HepG2 (cell line): ENCODE data around the gene DNAJB2. TPM values are rescaled to one million over a fixed set of nuclear protein-coding genes. Genes with fewer than 3 reads are reported as not detected.

Source experiments
- ARID2 ChIP-seq: sonication (generic); formaldehyde crosslinking; IDR thresholded peaks from 2 replicates; pipeline ENCODE4 v1.8.1; 2022; ENCODE audit warnings: mild to moderate bottlenecking, missing genetic modification reagents, borderline replicate concordance
- ATF6 ChIP-seq: sonication (generic); formaldehyde crosslinking; conservative IDR thresholded peaks from 2 replicates; pipeline ENCODE4 v1.4.0; 2020; ENCODE audit warnings: missing genetic modification reagents
- CHD2 ChIP-seq: IDR thresholded peaks from 2 replicates; pipeline ENCODE4 v1.6.1; 2011; ENCODE audit warnings: low read depth, low read length, improper control_type of control experiment
- DMAP1 ChIP-seq: IDR thresholded peaks from 2 replicates; pipeline ENCODE4 v1.6.1; 2016
- ETS1 ChIP-seq: sonication (generic); formaldehyde crosslinking; IDR thresholded peaks from 2 replicates; pipeline ENCODE4 v1.4.0; 2020; ENCODE audit warnings: missing genetic modification reagents
- KAT8 ChIP-seq: IDR thresholded peaks from 2 replicates; pipeline ENCODE4 v1.6.1; 2016; ENCODE audit warnings: missing genetic modification reagents, missing compliant biosample characterization
- MAZ ChIP-seq, 2 experiments: sonication (generic) in 1 of 2; formaldehyde crosslinking in 1 of 2; IDR thresholded peaks; 2 replicates each; pipeline versions ENCODE4 v1.5.0 to v1.6.1; 2012 to 2020; ENCODE audit warnings: low read depth in 2 of 2, mild to moderate bottlenecking in 2 of 2, borderline replicate concordance in 1 of 2, improper control_type of control experiment in 1 of 2, low read length in 1 of 2, missing genetic modification reagents in 1 of 2, moderate library complexity in 1 of 2
- MXI1 ChIP-seq: IDR thresholded peaks from 3 replicates; pipeline ENCODE4 v1.6.1; 2012; ENCODE audit warnings: low read depth, low read length, inconsistent platforms, borderline replicate concordance
- REL ChIP-seq: sonication (generic); formaldehyde crosslinking; conservative IDR thresholded peaks from 2 replicates; pipeline ENCODE4 v1.8.0; 2022; ENCODE audit warnings: mild to moderate bottlenecking, missing genetic modification reagents, moderate library complexity
- SMAD9 ChIP-seq: sonication (generic); formaldehyde crosslinking; IDR thresholded peaks from 2 replicates; pipeline ENCODE4 v1.5.1; 2020; ENCODE audit warnings: mild to moderate bottlenecking, missing genetic modification reagents
- SMARCC2 ChIP-seq: fragments of 450-650 bp; IDR thresholded peaks from 2 replicates; pipeline ENCODE4 v1.6.1; 2017; ENCODE audit warnings: antibody characterized with exemption, mild to moderate bottlenecking
- SP140L ChIP-seq: sonication (generic); formaldehyde crosslinking; IDR thresholded peaks from 2 replicates; pipeline ENCODE4 v1.4.0; 2020; ENCODE audit warnings: missing genetic modification reagents, borderline replicate concordance
- SRSF4 ChIP-seq: fragments of 200-400 bp; formaldehyde crosslinking; IDR thresholded peaks from one replicate; pipeline ENCODE4 v1.6.1; 2018; ENCODE audit warnings: mild to moderate bottlenecking, low read depth, low read length, moderate library complexity; ENCODE audit not compliant: poor library complexity, severe bottlenecking
- STAT5B ChIP-seq: sonication (generic); formaldehyde crosslinking; IDR thresholded peaks from 2 replicates; pipeline ENCODE4 v1.4.0; 2020; ENCODE audit warnings: missing genetic modification reagents
- TBX3 ChIP-seq: fragments of 450-650 bp; IDR thresholded peaks from 2 replicates; pipeline ENCODE4 v1.6.1; 2017; ENCODE audit warnings: antibody characterized with exemption, mild to moderate bottlenecking, inconsistent platforms, borderline replicate concordance
- THAP9 ChIP-seq: sonication (generic); formaldehyde crosslinking; IDR thresholded peaks from 2 replicates; pipeline ENCODE4; 2020; ENCODE audit warnings: missing genetic modification reagents, mild to moderate bottlenecking, borderline replicate concordance
- TOE1 ChIP-seq: sonication (generic); formaldehyde crosslinking; IDR thresholded peaks from 2 replicates; pipeline ENCODE4 v1.4.0; 2020; ENCODE audit warnings: mild to moderate bottlenecking, missing genetic modification reagents
- ZFAT ChIP-seq: sonication (generic); formaldehyde crosslinking; conservative IDR thresholded peaks from 2 replicates; pipeline ENCODE4 v1.8.1; 2023; ENCODE audit warnings: missing genetic modification reagents, inconsistent platforms
- ZNF205 ChIP-seq: IDR thresholded peaks from 2 replicates; pipeline ENCODE4 v1.6.1; 2018; ENCODE audit warnings: missing biosample characterization, missing genetic modification reagents
- ZNF263 ChIP-seq: sonication (generic); formaldehyde crosslinking; IDR thresholded peaks from 2 replicates; pipeline ENCODE4 v1.4.0; 2020; ENCODE audit warnings: missing genetic modification reagents
- ZNF354B ChIP-seq: sonication (generic); formaldehyde crosslinking; IDR thresholded peaks from 2 replicates; pipeline ENCODE4 v1.8.0; 2022; ENCODE audit warnings: mild to moderate bottlenecking, missing genetic modification reagents
- ZNF724P ChIP-seq: sonication (generic); formaldehyde crosslinking; IDR thresholded peaks from 2 replicates; pipeline ENCODE4 v1.8.0; 2022; ENCODE audit warnings: missing genetic modification reagents, borderline replicate concordance
- ZNF777 ChIP-seq: sonication (generic); formaldehyde crosslinking; IDR thresholded peaks from 2 replicates; pipeline ENCODE4 v1.4.0; 2020; ENCODE audit warnings: missing genetic modification reagents
- polyA plus RNA-seq, 8 experiments: library from polyadenylated mRNA; depleted of rRNA in 3 of 8; stranded (reverse) in 7 of 8; unstranded in 1 of 8; fragments of >200 nt; fragmentation: Illumina TruSeq in 4 of 8; extraction: Trizol in 4 of 8; gene quantifications; 2 replicates each; pipeline versions ENCODE4 v1.2.1 to v1.2.3, GENCODE V29; 2011 to 2016; ENCODE audit warnings: low read depth in 4 of 8, missing spikeins in 1 of 8, mixed read lengths in 1 of 8; ENCODE audit not compliant: insufficient read depth in 1 of 8
- total RNA-seq, 5 experiments: library from RNA; depleted of rRNA; stranded (reverse); fragments of >200 nt; fragmentation: Illumina TruSeq; extraction: Trizol; gene quantifications; 2 replicates each; pipeline ENCODE4 v1.2.3, GENCODE V29; 2016; ENCODE audit warnings: low read depth in 1 of 5

The DNAJB2 gene
- total and polyA plus RNA-seq, 2 of the 13 experiments (the other 11 are each of a cell fraction or from before 2014, with no cell fraction given) = 21.3 to 31.1 TPM

- TF ChIP-seq SP140L (CRISPR knock-in tag) (no peak), THAP9 (CRISPR knock-in tag) (no peak), ZFAT (CRISPR knock-in tag) (no peak), TBX3 (no peak), TOE1 (CRISPR knock-in tag) (no peak), CHD2 (no peak), ZNF205 (CRISPR knock-in tag) (no peak), KAT8 (CRISPR knock-in tag) (peak; percentile 80; the same call in 1 of the 2 replicates), ETS1 (CRISPR knock-in tag) (no peak), ZNF263 (CRISPR knock-in tag) (peak; percentile 78; the same call in 1 of the 2 replicates), STAT5B (CRISPR knock-in tag) (no peak), ZNF777 (CRISPR knock-in tag) (no peak), REL (CRISPR knock-in tag) (no peak), MXI1 (peak; percentile 51; the same call in 1 of the 3 replicates), SMARCC2 (no peak), ZNF724P (CRISPR knock-in tag) (no peak; the same call in 1 of the 2 replicates), SRSF4 (no peak), MAZ (IDR thresholded peaks at IDR 0.05; ENCODE audit: borderline replicate concordance, low read depth, low read length) (no peak), MAZ (CRISPR knock-in tag; IDR thresholded peaks at IDR 0.05; ENCODE audit: low read depth) (peak; percentile 70), DMAP1 (CRISPR knock-in tag) (peak; percentile 58), SMAD9 (CRISPR knock-in tag) (0 out of 2 replicates have a peak, but pooled peaks have one; percentile 57), ARID2 (CRISPR knock-in tag) (no peak), ZNF354B (no peak), ATF6 (CRISPR knock-in tag) (no peak)
Measured at GRCh38 chr2:219277703-219278654, 1.2 kb upstream of the DNAJB2 start (continued).
